Measurements from ENCODE around the gene PARN.

GRCh38 chr16:14483819-14484385, 146.2 kb downstream of the PARN start:
- no peak for TF ChIP-seq NFRKB (IDR thresholded peaks at IDR 0.05)
- no peak for TF ChIP-seq SP1 (IDR thresholded peaks at IDR 0.05)
- TF ChIP-seq ELF4 (IDR thresholded peaks at IDR 0.05) = no peak
- TF ChIP-seq PKNOX1 (IDR thresholded peaks at IDR 0.05) = no peak
- TF ChIP-seq FOXA1 (IDR thresholded peaks at IDR 0.05) = no peak
- TF ChIP-seq ZNF384 (IDR thresholded peaks at IDR 0.05) = no peak
- TF ChIP-seq BHLHE40 (IDR thresholded peaks at IDR 0.05; ENCODE audit: borderline replicate concordance) = no peak
- no peak for TF ChIP-seq CTBP1 (IDR thresholded peaks at IDR 0.05; ENCODE audit: borderline replicate concordance)

Data from HEK293T (cell line).